Activated T-cell treated with anti-CD3 and anti-CD28 coated beads, Interleukin-2, amount 50 U/mL, for 24 hours (primary cell): ENCODE results near the gene THOC1.
A peak's percentile ranks its signal among the peaks of the same experiment; 100 is the strongest.

Source experiments
- DNase-seq: peaks from one replicate; pipeline ENCODE4 v3.0.0-alpha.2; 2020
- H3K27ac Mint-ChIP-seq: 2 replicates; pipeline ENCODE4 v1.8.0; 2020; ENCODE audit warnings: mild to moderate bottlenecking, mixed read lengths
- H3K27me3 Mint-ChIP-seq: 2 replicates; pipeline ENCODE4 v1.8.0; 2020; ENCODE audit warnings: mixed read lengths
- H3K36me3 Mint-ChIP-seq: 2 replicates; pipeline ENCODE4 v1.8.0; 2020; ENCODE audit warnings: low read depth, mixed read lengths
- H3K4me1 Mint-ChIP-seq: 2 replicates; pipeline ENCODE4 v1.8.0; 2020; ENCODE audit warnings: low read depth, mixed read lengths
- H3K4me3 Mint-ChIP-seq: 2 replicates; pipeline ENCODE4 v1.8.0; 2020; ENCODE audit warnings: mild to moderate bottlenecking, moderate library complexity, mixed read lengths
- H3K9me3 Mint-ChIP-seq: 2 replicates; pipeline ENCODE4 v1.8.0; 2020; ENCODE audit warnings: mixed read lengths

THOC1 gene

DNA sequence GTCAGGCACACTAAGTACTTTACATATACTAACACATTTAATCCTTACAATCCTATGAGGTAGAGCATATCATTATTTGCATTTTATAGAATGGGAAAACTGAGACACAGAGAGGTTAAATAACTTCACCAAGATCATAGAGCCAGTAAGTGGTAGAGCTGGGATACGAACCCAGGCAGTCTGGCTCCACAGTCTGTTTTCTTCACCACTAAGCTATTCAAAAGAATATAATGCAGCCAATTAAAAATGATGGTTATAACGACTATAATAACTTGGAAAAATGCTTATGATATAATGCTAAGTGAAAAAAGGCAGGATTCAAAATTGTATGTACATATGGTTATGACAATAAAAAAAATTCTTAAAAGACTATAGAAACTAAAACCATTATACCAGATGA, 7.3 kb downstream of the THOC1 start:
- H3K27ac Mint-ChIP-seq = no peak overlapping the region
- DNase-seq = no peak
- peaks cover 18% of the 10 kb centered on the region for H3K4me1 Mint-ChIP-seq
- no peaks in the 10 kb centered on the region for H3K9me3 Mint-ChIP-seq
- H3K36me3 Mint-ChIP-seq = peaks cover 95% of the 10 kb centered on the region
- H3K4me3 Mint-ChIP-seq = no peak overlapping the region
- no peaks in the 10 kb centered on the region for H3K27me3 Mint-ChIP-seq

DNA sequence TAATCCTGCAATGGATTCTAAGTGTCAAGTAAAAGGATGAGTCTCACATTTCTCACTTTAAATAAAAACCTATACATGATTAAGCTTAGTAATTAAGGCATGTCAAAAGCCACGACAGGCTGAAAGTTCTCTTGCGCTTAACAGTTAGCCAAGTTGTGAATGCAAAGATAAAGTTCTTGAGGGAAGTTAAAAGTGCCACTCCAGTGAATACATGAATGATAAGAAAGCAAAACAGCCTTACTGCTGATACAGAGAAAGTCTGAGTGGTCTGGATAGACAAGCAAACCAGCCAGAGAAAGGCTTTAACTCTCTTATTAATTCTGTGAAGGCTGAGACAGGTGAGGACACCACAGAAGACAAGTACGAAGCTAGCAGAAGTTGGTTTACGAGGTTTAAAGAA, 12.7 kb downstream of the THOC1 start:
- H3K27ac Mint-ChIP-seq = no peak overlapping the region
- no peak overlapping the region for H3K4me3 Mint-ChIP-seq
- no peaks in the 10 kb centered on the region for H3K9me3 Mint-ChIP-seq
- no peaks in the 10 kb centered on the region for H3K4me1 Mint-ChIP-seq
- no peaks in the 10 kb centered on the region for H3K27me3 Mint-ChIP-seq
- H3K36me3 Mint-ChIP-seq = peaks cover 95% of the 10 kb centered on the region
- DNase-seq = no peak

DNA sequence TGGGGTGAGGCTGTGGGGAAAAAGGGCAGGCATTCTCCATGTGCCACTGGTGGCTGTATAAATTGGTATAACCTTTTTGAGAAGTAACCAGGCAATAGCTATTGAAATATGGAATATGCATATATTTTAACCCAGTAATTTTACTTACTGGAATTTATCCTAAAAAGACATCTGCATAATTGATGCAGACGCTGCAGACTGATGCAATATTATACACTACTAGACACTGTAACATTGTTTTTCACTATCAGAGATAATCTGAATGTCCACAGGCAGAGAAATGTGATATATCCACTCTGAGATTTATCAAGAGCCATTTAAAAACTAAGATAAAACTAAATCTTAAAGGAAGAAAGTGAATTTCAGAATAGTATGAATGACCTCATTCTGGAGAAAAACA, 14.7 kb downstream of the THOC1 start:
- no peak overlapping the region for H3K4me3 Mint-ChIP-seq
- no peaks in the 10 kb centered on the region for H3K9me3 Mint-ChIP-seq
- H3K27ac Mint-ChIP-seq = no peak overlapping the region
- no peak for DNase-seq
- H3K27me3 Mint-ChIP-seq = no peaks in the 10 kb centered on the region
- H3K36me3 Mint-ChIP-seq = peaks cover 94% of the 10 kb centered on the region
- H3K4me1 Mint-ChIP-seq = no peaks in the 10 kb centered on the region

- Mint-ChIP-seq H3K27me3 (no peaks in the 10 kb centered on the region), H3K4me3 (no peak overlapping the region), H3K27ac (no peak overlapping the region), H3K9me3 (no peaks in the 10 kb centered on the region), H3K36me3 (peaks cover 92% of the 10 kb centered on the region), H3K4me1 (no peaks in the 10 kb centered on the region)
- DNase-seq = no peak
Observed at GRCh38 chr18:251572-251971, 16.3 kb downstream of the THOC1 start.

GRCh38 chr18:250685-251084, 17.2 kb downstream of the THOC1 start:
- no peaks in the 10 kb centered on the region for H3K4me1 Mint-ChIP-seq
- DNase-seq = no peak
- no peaks in the 10 kb centered on the region for H3K27me3 Mint-ChIP-seq
- H3K9me3 Mint-ChIP-seq = no peaks in the 10 kb centered on the region
- H3K4me3 Mint-ChIP-seq = no peak overlapping the region
- H3K27ac Mint-ChIP-seq = no peak overlapping the region
- H3K36me3 Mint-ChIP-seq = peaks cover 91% of the 10 kb centered on the region

DNA sequence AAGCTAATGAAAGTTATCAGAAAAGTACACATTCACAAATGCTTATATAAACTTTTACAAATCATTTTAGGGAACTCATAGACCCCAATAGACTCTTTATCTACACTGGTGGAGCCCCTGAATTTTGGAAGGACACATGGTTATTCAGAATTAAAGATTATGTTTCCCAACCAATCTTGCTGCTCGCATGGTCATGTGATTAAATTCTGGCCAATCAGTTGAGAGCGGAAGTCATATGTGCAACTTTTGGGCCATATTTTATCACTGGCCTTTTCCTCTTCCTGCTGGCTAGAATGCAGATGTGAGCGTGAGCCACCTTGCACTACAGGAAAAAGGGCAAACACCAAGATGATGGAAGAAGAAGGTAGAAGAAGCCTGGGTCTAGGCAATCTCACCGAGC, 19.8 kb downstream of the THOC1 start:
- no peak for DNase-seq
- Mint-ChIP-seq H3K4me1 (no peaks in the 10 kb centered on the region), H3K9me3 (no peaks in the 10 kb centered on the region), H3K27me3 (no peaks in the 10 kb centered on the region), H3K36me3 (peaks cover 90% of the 10 kb centered on the region), H3K4me3 (no peak overlapping the region), H3K27ac (no peak overlapping the region)

- no peak for DNase-seq
- H3K36me3 Mint-ChIP-seq = peaks cover 88% of the 10 kb centered on the region
- no peaks in the 10 kb centered on the region for H3K27me3 Mint-ChIP-seq
- no peak overlapping the region for H3K4me3 Mint-ChIP-seq
- no peak overlapping the region for H3K27ac Mint-ChIP-seq
- H3K9me3 Mint-ChIP-seq = no peaks in the 10 kb centered on the region
- H3K4me1 Mint-ChIP-seq = peaks cover 2% of the 10 kb centered on the region
Observed at GRCh38 chr18:245282-245847, 22.5 kb downstream of the THOC1 start.

- Mint-ChIP-seq H3K27me3 (no peaks in the 10 kb centered on the region), H3K27ac (no peak overlapping the region), H3K36me3 (peaks cover 76% of the 10 kb centered on the region), H3K4me1 (peaks cover 2% of the 10 kb centered on the region), H3K4me3 (no peak overlapping the region), H3K9me3 (no peaks in the 10 kb centered on the region)
- no peak for DNase-seq
Observed at GRCh38 chr18:240175-240574, 27.7 kb downstream of the THOC1 start.

- no peaks in the 10 kb centered on the region for H3K27me3 Mint-ChIP-seq
- H3K4me1 Mint-ChIP-seq = no peaks in the 10 kb centered on the region
- peaks cover 70% of the 10 kb centered on the region for H3K36me3 Mint-ChIP-seq
- no peak overlapping the region for H3K4me3 Mint-ChIP-seq
- H3K27ac Mint-ChIP-seq = no peak overlapping the region
- DNase-seq = no peak
- no peaks in the 10 kb centered on the region for H3K9me3 Mint-ChIP-seq
Observed at GRCh38 chr18:231563-231962, 36.3 kb downstream of the THOC1 start.

- H3K36me3 Mint-ChIP-seq = peaks cover 81% of the 10 kb centered on the region
- H3K4me1 Mint-ChIP-seq = no peaks in the 10 kb centered on the region
- H3K27ac Mint-ChIP-seq = no peak overlapping the region
- H3K9me3 Mint-ChIP-seq = no peaks in the 10 kb centered on the region
- H3K4me3 Mint-ChIP-seq = no peak overlapping the region
- no peak for DNase-seq
- H3K27me3 Mint-ChIP-seq = no peaks in the 10 kb centered on the region
Observed at GRCh38 chr18:228586-228985, 39.3 kb downstream of the THOC1 start.

DNA sequence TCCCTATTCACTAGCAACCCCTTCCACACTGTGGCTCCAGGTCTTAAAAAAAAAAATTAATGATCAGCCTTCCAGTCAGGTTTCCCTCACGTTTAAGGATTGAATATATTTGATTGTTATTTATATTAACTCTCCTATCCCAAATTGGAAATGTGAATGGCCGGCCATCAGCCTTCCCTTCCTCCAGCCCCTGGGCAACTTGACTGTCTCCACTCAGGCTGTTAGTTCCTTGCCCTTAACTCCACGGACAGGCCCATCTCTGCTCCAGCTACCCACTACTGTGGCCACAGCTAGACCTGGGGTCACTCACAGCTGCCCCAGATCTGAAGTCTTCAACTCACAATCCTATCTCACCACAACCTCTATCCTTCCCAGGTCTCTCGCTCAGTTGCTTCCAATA, 39.9 kb downstream of the THOC1 start:
- H3K9me3 Mint-ChIP-seq = no peaks in the 10 kb centered on the region
- no peaks in the 10 kb centered on the region for H3K27me3 Mint-ChIP-seq
- no peak overlapping the region for H3K27ac Mint-ChIP-seq
- H3K4me1 Mint-ChIP-seq = no peaks in the 10 kb centered on the region
- H3K36me3 Mint-ChIP-seq = peaks cover 84% of the 10 kb centered on the region
- no peak overlapping the region for H3K4me3 Mint-ChIP-seq
- DNase-seq = no peak

- Mint-ChIP-seq H3K27me3 (no peaks in the 10 kb centered on the region), H3K4me3 (no peak overlapping the region), H3K9me3 (no peaks in the 10 kb centered on the region), H3K4me1 (no peaks in the 10 kb centered on the region), H3K27ac (no peak overlapping the region), H3K36me3 (peaks cover 84% of the 10 kb centered on the region)
- no peak for DNase-seq
Observed at GRCh38 chr18:227374-227773, 40.5 kb downstream of the THOC1 start.

- DNase-seq = no peak
- H3K36me3 Mint-ChIP-seq = peaks cover 88% of the 10 kb centered on the region
- H3K27ac Mint-ChIP-seq = no peak overlapping the region
- no peaks in the 10 kb centered on the region for H3K27me3 Mint-ChIP-seq
- no peak overlapping the region for H3K4me3 Mint-ChIP-seq
- no peaks in the 10 kb centered on the region for H3K9me3 Mint-ChIP-seq
- no peaks in the 10 kb centered on the region for H3K4me1 Mint-ChIP-seq
Observed at GRCh38 chr18:225745-226144, 42.1 kb downstream of the THOC1 start.

DNA sequence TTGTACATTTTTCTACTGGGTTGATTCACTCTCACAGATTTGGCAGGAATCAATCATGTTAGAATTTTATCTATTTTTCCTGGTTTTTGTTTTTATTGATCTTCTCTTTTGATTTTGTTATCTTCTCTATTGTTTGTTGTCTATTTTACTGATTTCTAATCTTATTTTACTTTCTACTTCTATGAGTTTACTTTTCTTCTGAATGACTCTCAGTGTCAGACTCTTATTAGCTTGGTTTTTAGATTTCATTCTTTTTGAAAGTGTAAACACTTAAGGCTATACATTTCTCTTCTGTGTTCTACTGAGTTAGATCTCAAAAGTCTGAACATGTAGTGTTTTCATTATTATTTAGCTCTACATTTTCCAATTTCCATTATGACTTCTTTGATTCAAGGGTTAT, 47.1 kb downstream of the THOC1 start:
- Mint-ChIP-seq H3K27me3 (no peaks in the 10 kb centered on the region), H3K4me3 (no peak overlapping the region), H3K4me1 (peaks cover 7% of the 10 kb centered on the region), H3K27ac (peak overlapping the region; percentile 65), H3K9me3 (no peaks in the 10 kb centered on the region), H3K36me3 (peaks cover 88% of the 10 kb centered on the region)
- DNase-seq = no peak

DNA sequence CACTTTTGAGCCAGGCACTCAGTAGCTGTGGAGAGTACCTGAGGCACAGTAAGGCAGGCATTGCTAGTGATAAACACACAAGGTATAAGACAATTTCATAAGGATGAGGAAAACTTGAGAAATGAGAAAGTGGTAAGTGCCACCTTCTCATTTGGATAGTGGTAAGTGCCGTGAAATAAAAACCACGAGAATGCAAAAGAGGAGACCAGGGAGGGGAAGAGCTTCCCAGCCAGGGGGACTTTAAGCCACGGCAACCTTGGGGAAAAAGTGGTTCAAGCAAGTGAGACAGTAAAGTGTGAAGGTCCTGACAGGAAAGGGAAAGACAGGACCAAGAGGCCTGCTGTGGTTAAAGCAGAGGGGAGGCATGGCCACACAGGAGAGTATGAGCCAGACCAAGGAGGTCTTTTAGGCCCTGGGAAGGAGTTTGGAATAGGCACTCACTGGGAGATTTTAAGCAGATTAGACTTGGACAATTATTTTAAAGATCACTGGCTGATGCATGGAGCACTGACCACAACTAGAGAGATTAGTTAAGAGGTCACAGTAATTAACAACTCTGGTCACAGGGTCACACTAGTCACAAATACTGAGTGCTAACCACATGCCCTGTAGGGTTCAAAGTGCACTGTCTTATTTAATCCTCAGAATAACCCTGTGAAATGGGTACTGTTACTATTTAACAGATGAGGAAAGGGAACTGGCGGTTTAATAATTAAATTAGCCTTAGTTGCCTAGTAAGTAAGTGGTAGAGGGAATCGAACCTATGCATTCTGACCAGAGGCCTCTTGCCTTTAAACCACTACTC, 50.1 kb downstream of the THOC1 start:
- H3K27ac Mint-ChIP-seq = peak overlapping the region; percentile 73
- peaks cover 85% of the 10 kb centered on the region for H3K36me3 Mint-ChIP-seq
- peaks cover 7% of the 10 kb centered on the region for H3K4me1 Mint-ChIP-seq
- H3K9me3 Mint-ChIP-seq = no peaks in the 10 kb centered on the region
- no peak overlapping the region for H3K4me3 Mint-ChIP-seq
- H3K27me3 Mint-ChIP-seq = no peaks in the 10 kb centered on the region
- no peak for DNase-seq
